Activated CD4-positive, CD25-positive, alpha-beta regulatory T cell treated with anti-CD3 and anti-CD28 coated beads, Interleukin-2, amount 50 U/mL, for 24 hours (primary cell): ENCODE measurements around the gene GUCY2D.

Experiments
- ATAC-seq, 2 donors: fragments of 150-1000 bp; cut with Tn5 transposase; one replicate each; pipeline ENCODE4 v1.10.0; 2021; ENCODE audit warnings: mild to moderate bottlenecking in 1 of 2, moderate library complexity in 1 of 2

The GUCY2D gene

GRCh38 chr17:8068736-8069586 is 66.5 kb downstream of the GUCY2D start:
- ATAC-seq: no peak

GRCh38 chr17:8069587-8069860 is 67.1 kb downstream of the GUCY2D start:
- no peak for ATAC-seq
